PC-9 (cell line): ENCODE data around the gene MORN5. TPM values are rescaled to one million over a fixed set of nuclear protein-coding genes. Genes with fewer than 3 reads are reported as not detected.

ENCODE experiments used
- BruUV-seq: library from RNA; stranded (reverse); fragments of 400-500 nt; replicated peaks from 2 replicates; lab custom pipeline; 2021; lab: Mats Ljungman, UMichigan
- CTCF ChIA-PET: fragments of 300-600 bp; sonication (Branson Sonifier 250); formaldehyde crosslinking; loops from one replicate; lab custom pipeline; 2022; ENCODE audit warnings: antibody characterized with exemption; lab: Charles Lee
- POLR2A ChIA-PET: fragments of 300-600 bp; sonication (Branson Sonifier 250); formaldehyde crosslinking; loops from one replicate; lab custom pipeline; 2022; ENCODE audit warnings: antibody characterized with exemption; ENCODE audit not compliant: unreplicated experiment; lab: Charles Lee
- DNase-seq, 2 experiments: peaks; one replicate each; pipeline versions ENCODE4 v3.0.0 to v3.0.0-alpha.2; 2015 to 2022; ENCODE audit warnings: mixed read lengths in 1 of 2
- H2AFZ ChIP-seq: fragments of 200-600 bp; sonication (generic); 2 replicates; pipeline ENCODE4 v1.8.1; 2017; ENCODE audit warnings: antibody characterized with exemption
- H3F3A ChIP-seq: fragments of 200-600 bp; sonication (generic); 2 replicates; pipeline ENCODE4 v1.8.1; 2017; ENCODE audit warnings: antibody characterized with exemption, mild to moderate bottlenecking, low read depth; ENCODE audit not compliant: insufficient read depth
- H3K27ac ChIP-seq: fragments of 200-600 bp; sonication (generic); 2 replicates; pipeline ENCODE4 v1.6.1; 2016; ENCODE audit warnings: mixed run types
- H3K27me3 ChIP-seq: fragments of 200-600 bp; sonication (generic); 2 replicates; pipeline ENCODE4 v1.6.1; 2016; ENCODE audit warnings: low read depth, mixed run types; ENCODE audit not compliant: insufficient read depth
- H3K36me3 ChIP-seq: fragments of 200-600 bp; sonication (generic); 2 replicates; pipeline ENCODE4 v1.6.1; 2016; ENCODE audit warnings: low read depth, mixed run types
- H3K4me1 ChIP-seq: fragments of 200-600 bp; sonication (generic); replicated peaks from 2 replicates; pipeline ENCODE4 v1.6.1; 2016; ENCODE audit warnings: mixed run types; ENCODE audit not compliant: insufficient read depth
- H3K4me2 ChIP-seq: fragments of 200-600 bp; sonication (generic); 2 replicates; pipeline ENCODE4 v1.6.1; 2017; ENCODE audit warnings: mixed run types
- H3K4me3 ChIP-seq: fragments of 200-600 bp; sonication (generic); 2 replicates; pipeline ENCODE4 v1.6.1; 2016; ENCODE audit warnings: mixed run types
- H3K79me2 ChIP-seq: fragments of 200-600 bp; sonication (generic); 2 replicates; pipeline ENCODE4 v1.6.1; 2017; ENCODE audit warnings: low read depth, mixed run types
- H3K9me2 ChIP-seq: fragments of 200-600 bp; sonication (generic); 2 replicates; pipeline ENCODE4 v1.8.1; 2017; ENCODE audit warnings: mild to moderate bottlenecking; ENCODE audit not compliant: insufficient read depth
- H3K9me3 ChIP-seq: fragments of 200-600 bp; sonication (generic); 2 replicates; pipeline ENCODE4 v1.8.1; 2016; ENCODE audit warnings: low read depth; ENCODE audit not compliant: insufficient read depth
- H4K20me1 ChIP-seq: fragments of 200-600 bp; sonication (generic); 2 replicates; pipeline ENCODE4 v1.8.1; 2017; ENCODE audit not compliant: insufficient read depth
- EZH2 ChIP-seq: fragments of 200-600 bp; sonication (generic); IDR thresholded peaks from 2 replicates; pipeline ENCODE4 v1.8.0; 2017; ENCODE audit warnings: antibody characterized with exemption, low read depth
- intact Hi-C: fragments of 100-400 bp; cut with micrococcal nuclease; formaldehyde crosslinking; loops from one replicate; pipeline ENCODE4 v1.10.0; 2022; ENCODE audit not compliant: unreplicated experiment
- total RNA-seq: library from RNA; stranded (reverse); gene quantifications from 2 replicates; pipeline ENCODE4 v1.2.3, GENCODE V29; 2021
- TF ChIP-seq, protein P1 (sequence below): fragments of 200-600 bp; sonication (generic); conservative IDR thresholded peaks from 2 replicates; pipeline ENCODE4 v1.6.1; 2017; ENCODE audit warnings: mixed run types, antibody characterized with exemption, mild to moderate bottlenecking, moderate library complexity

MORN5 gene
- total RNA-seq, 1 experiment from 2014 or later, result not detected

DNA sequence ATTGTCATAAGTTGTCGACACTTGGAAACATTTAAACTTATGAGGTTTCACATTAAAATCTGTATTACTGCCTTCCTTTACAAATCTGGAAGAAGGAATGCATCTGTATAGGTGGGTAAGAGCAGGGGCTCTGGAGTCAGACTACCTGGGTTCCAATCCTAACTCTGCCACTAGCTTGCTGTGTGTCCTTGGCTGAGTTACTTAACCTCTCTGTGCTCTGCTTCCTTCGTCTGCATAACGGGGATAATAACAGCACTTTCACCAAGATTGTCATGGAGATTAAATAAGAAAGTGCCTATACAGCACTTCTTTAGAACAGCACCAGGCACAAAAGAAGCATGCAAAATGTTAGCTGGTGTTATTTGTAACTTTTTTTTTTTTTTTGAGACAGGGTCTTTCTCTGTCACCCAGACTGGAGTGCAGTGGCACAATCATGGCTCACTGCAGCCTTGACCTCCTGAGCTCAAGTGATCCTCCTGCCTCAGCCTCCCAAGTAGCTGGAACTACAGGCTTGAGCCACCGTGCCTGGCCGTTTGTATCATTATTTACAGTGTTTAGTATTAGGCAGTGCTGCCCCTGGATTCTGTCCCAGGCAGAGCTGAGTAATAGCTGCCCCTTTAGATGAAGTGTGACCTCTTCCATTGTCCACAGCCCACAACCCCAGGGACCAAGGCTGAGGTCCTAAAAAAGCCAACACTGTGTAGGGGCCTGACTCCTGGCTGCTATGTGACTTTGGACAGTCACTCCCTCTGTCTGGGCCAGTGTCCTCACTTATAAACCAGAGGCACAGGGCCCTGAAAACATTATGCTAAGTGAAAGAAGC, 41.2 kb upstream of the MORN5 start:
- Histone ChIP-seq H3K9me3 (no peaks in the 10 kb centered on the region), H3K79me2 (no peaks in the 10 kb centered on the region), H2AFZ (no peak overlapping the region), H3K36me3 (no peaks in the 10 kb centered on the region), H4K20me1 (no peaks in the 10 kb centered on the region), H3F3A (no peaks in the 10 kb centered on the region), H3K4me1 (no peaks in the 10 kb centered on the region), H3K27me3 (peaks cover 20% of the 10 kb centered on the region), H3K4me2 (no peak overlapping the region), H3K27ac (no peak overlapping the region), H3K4me3 (no peak overlapping the region), H3K9me2 (no peaks in the 10 kb centered on the region)
- BruUV-seq, result no TSS peak
- TF ChIP-seq EZH2, result no peak
- TF ChIP-seq, protein P1, sequence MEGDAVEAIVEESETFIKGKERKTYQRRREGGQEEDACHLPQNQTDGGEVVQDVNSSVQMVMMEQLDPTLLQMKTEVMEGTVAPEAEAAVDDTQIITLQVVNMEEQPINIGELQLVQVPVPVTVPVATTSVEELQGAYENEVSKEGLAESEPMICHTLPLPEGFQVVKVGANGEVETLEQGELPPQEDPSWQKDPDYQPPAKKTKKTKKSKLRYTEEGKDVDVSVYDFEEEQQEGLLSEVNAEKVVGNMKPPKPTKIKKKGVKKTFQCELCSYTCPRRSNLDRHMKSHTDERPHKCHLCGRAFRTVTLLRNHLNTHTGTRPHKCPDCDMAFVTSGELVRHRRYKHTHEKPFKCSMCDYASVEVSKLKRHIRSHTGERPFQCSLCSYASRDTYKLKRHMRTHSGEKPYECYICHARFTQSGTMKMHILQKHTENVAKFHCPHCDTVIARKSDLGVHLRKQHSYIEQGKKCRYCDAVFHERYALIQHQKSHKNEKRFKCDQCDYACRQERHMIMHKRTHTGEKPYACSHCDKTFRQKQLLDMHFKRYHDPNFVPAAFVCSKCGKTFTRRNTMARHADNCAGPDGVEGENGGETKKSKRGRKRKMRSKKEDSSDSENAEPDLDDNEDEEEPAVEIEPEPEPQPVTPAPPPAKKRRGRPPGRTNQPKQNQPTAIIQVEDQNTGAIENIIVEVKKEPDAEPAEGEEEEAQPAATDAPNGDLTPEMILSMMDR, result no peak
- intact Hi-C loops, result no loop called here
- no peak for DNase-seq
- ChIA-PET CTCF (interaction anchor here (0.5 to 0.9 kb wide), 4 partner anchors 9 to 571 kb away, joined by 3 to 10 read pairs (median 4); no protein-coding TSS in a partner anchor), POLR2A (no interaction called here)

DNA sequence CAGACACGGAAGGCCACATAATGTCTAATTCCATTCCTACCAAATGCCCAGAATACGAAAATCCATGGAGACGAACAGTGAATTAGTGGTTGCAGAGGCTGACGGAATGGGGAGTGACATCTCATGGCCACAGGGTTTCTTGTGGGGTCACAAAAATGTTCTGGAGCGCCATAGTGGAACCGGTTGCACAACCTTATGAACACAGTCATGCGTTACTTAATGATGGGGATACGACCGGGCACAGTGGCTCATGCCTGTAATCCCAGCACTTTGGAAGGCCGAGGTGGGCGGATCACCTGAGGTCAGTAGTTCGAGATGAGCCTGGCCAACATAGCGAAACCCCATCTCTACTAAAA, 40.6 kb upstream of the MORN5 start:
- no TSS peak for BruUV-seq

DNA sequence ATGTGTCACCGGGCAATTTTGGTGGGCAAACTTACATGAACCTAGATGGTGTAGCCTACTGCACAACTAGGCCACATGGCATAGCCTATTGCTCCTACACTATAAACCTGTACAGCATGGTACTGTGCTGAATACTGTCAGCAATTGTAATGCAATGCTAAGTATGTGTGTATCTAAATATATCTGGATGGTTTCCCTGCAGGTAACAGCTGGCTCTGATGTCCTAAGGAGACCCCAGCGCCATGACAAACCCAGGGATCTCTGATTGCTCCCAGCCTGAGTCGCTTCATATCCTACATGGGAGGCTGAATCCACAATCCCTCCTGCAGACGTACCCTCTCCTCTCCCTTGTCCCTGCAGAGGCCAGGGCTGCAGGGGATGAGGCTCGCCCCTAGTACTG, 40.0 kb upstream of the MORN5 start:
- H3K4me3 ChIP-seq, result no peak overlapping the region
- no peak overlapping the region for H3K4me2 ChIP-seq
- H3K27me3 ChIP-seq, result peaks cover 10% of the 10 kb centered on the region
- CTCF ChIA-PET, result no interaction called here
- H3K9me2 ChIP-seq, result no peaks in the 10 kb centered on the region
- no peak overlapping the region for H3K27ac ChIP-seq
- H2AFZ ChIP-seq, result no peak overlapping the region
- H3K79me2 ChIP-seq, result no peaks in the 10 kb centered on the region
- DNase-seq, result no peak
- intact Hi-C loops, result loop anchor here (5.0 kb wide), 1 partner anchor 482 kb away; no protein-coding TSS in a partner anchor
- no peaks in the 10 kb centered on the region for H3K9me3 ChIP-seq
- no peaks in the 10 kb centered on the region for H4K20me1 ChIP-seq
- POLR2A ChIA-PET, result no interaction called here
- no TSS peak for BruUV-seq
- TF ChIP-seq EZH2, result no peak
- TF ChIP-seq, protein P1, result no peak
- no peaks in the 10 kb centered on the region for H3K4me1 ChIP-seq
- H3F3A ChIP-seq, result no peaks in the 10 kb centered on the region
- no peaks in the 10 kb centered on the region for H3K36me3 ChIP-seq

More for the DNA sequence above, 40.6 kb upstream of the MORN5 start:
- peaks cover 16% of the 10 kb centered on the region for H3K27me3 ChIP-seq
- CTCF ChIA-PET, result interaction anchor here (0.5 to 0.9 kb wide), 3 partner anchors 8 to 572 kb away, joined by 4 to 10 read pairs (median 4); no protein-coding TSS in a partner anchor
- H4K20me1 ChIP-seq, result no peaks in the 10 kb centered on the region
- H2AFZ ChIP-seq, result no peak overlapping the region
- no peak overlapping the region for H3K4me3 ChIP-seq
- POLR2A ChIA-PET, result no interaction called here
- no peak overlapping the region for H3K4me2 ChIP-seq
- no peaks in the 10 kb centered on the region for H3K9me2 ChIP-seq
- no peaks in the 10 kb centered on the region for H3K36me3 ChIP-seq
- no peaks in the 10 kb centered on the region for H3F3A ChIP-seq
- no peak for TF ChIP-seq EZH2
- TF ChIP-seq, protein P1, result no peak
- no peaks in the 10 kb centered on the region for H3K4me1 ChIP-seq
- no peak overlapping the region for H3K27ac ChIP-seq
- no peaks in the 10 kb centered on the region for H3K79me2 ChIP-seq
- peak in 1 of 2 experiments; percentile 41 for DNase-seq
- no peaks in the 10 kb centered on the region for H3K9me3 ChIP-seq
- intact Hi-C loops, result no loop called here
